Gastroesophageal sphincter (tissue), 3 donors: ENCODE measurements around the gene SNX32.

Experiments
- EP300 ChIP-seq: sonication (generic); formaldehyde crosslinking; IDR thresholded peaks from one replicate; pipeline ENCODE4 v1.6.1; 2017; ENCODE audit warnings: antibody characterized with exemption, mild to moderate bottlenecking
- POLR2A ChIP-seq, 2 donors: fragments of 450-650 bp; IDR thresholded peaks; one replicate each; pipeline ENCODE4 v1.6.1; 2017; ENCODE audit warnings: antibody characterized with exemption in 2 of 2, mild to moderate bottlenecking in 2 of 2, moderate library complexity in 1 of 2
- POLR2AphosphoS5 ChIP-seq: sonication (generic); formaldehyde crosslinking; IDR thresholded peaks from one replicate; pipeline ENCODE4 v1.6.1; 2017; ENCODE audit warnings: antibody characterized with exemption
- TF ChIP-seq, protein P1 (sequence below), 4 experiments: fragments of 200-600 bp in 2 of 4; fragments of 450-650 bp in 2 of 4; sonication (generic) in 1 of 4; IDR thresholded peaks; one replicate each; pipeline ENCODE4 v1.5.1; 2017 to 2019; ENCODE audit warnings: antibody characterized with exemption in 4 of 4, mild to moderate bottlenecking in 2 of 4, moderate library complexity in 2 of 4

DNA sequence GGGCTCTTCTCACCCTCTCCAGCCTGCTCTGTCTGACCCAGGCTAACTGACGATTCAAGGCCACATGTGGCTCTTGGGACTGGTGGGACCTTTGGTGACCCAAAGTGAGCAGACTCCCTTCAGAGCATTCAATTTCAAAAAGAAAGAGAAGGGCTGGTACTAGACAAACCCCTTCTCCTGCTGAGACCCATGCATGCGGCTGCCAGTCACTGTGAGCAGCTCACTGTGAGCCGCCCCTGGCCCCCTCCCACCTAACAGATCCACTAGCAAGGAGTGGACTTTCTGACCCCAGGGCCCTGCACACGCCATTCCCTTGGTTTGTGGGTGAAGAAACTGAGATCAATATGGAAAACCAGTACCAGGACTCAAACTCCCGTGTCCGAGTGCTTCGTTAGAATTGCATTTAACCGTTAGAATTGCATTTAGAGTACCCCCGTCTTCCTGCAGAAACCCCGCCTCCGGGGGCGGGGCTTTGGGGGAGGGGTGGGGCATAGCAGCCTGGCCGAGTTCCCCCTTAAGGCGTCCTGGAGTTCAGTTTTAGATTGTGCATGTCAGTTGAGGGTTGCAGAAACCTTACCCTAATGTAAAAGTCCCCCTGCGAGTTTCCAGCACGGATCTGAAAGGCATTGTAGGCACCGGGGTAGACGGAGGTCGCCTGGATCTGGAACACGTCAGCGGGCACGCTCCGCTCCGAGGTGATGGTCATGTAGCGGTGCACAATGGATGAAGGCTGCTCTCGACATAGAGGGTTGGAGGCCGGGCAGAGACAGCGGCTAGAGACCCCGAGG lies 33.7 kb downstream of the SNX32 start:
- TF ChIP-seq POLR2AphosphoS5 (no peak), POLR2A (IDR thresholded peaks at IDR 0.05) (no peak), EP300 (no peak)
- TF ChIP-seq, protein P1, sequence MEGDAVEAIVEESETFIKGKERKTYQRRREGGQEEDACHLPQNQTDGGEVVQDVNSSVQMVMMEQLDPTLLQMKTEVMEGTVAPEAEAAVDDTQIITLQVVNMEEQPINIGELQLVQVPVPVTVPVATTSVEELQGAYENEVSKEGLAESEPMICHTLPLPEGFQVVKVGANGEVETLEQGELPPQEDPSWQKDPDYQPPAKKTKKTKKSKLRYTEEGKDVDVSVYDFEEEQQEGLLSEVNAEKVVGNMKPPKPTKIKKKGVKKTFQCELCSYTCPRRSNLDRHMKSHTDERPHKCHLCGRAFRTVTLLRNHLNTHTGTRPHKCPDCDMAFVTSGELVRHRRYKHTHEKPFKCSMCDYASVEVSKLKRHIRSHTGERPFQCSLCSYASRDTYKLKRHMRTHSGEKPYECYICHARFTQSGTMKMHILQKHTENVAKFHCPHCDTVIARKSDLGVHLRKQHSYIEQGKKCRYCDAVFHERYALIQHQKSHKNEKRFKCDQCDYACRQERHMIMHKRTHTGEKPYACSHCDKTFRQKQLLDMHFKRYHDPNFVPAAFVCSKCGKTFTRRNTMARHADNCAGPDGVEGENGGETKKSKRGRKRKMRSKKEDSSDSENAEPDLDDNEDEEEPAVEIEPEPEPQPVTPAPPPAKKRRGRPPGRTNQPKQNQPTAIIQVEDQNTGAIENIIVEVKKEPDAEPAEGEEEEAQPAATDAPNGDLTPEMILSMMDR (IDR thresholded peaks at IDR 0.05): no peak
